WTC11 (cell line): ENCODE data around the gene FMNL2. TPM values are rescaled to one million over a fixed set of nuclear protein-coding genes. Genes with fewer than 3 reads are reported as not detected.

Experiments
- ATAC-seq: fragments of 200-7000 bp; cut with Tn5 transposase; 2 replicates; pipeline ENCODE4 v1.10.0; 2021; ENCODE audit warnings: mild to moderate bottlenecking, moderate library complexity
- CTCF ChIA-PET: fragments of 300-600 bp; sonication (Branson Sonifier 250); formaldehyde crosslinking; loops from one replicate; lab custom pipeline; 2021; ENCODE audit warnings: antibody characterized with exemption; lab: Charles Lee
- POLR2A ChIA-PET: fragments of 350-600 bp; sonication (Branson Sonifier 250); formaldehyde crosslinking; loops from one replicate; lab custom pipeline; 2021; ENCODE audit warnings: antibody characterized with exemption; lab: Charles Lee
- DNase-seq: peaks from one replicate; pipeline ENCODE4 v3.0.0; 2021; ENCODE audit warnings: low spot score
- H3K27ac Mint-ChIP-seq: 2 replicates; pipeline ENCODE4 v1.8.0; 2021; ENCODE audit warnings: mixed read lengths
- H3K27me3 Mint-ChIP-seq: 2 replicates; pipeline ENCODE4 v1.8.0; 2021; ENCODE audit warnings: low read depth, mild to moderate bottlenecking, moderate library complexity, mixed read lengths
- H3K36me3 Mint-ChIP-seq: 2 replicates; pipeline ENCODE4 v1.8.0; 2021; ENCODE audit warnings: mixed read lengths
- H3K4me1 Mint-ChIP-seq: 2 replicates; pipeline ENCODE4 v1.8.0; 2022; ENCODE audit warnings: mixed read lengths
- H3K4me3 Mint-ChIP-seq: 2 replicates; pipeline ENCODE4 v1.8.0; 2021; ENCODE audit warnings: mild to moderate bottlenecking, moderate library complexity, mixed read lengths
- H3K9me3 Mint-ChIP-seq: 2 replicates; pipeline ENCODE4 v1.8.0; 2021; ENCODE audit warnings: mixed read lengths
- CBFB ChIP-seq: sonication (generic); formaldehyde crosslinking; IDR thresholded peaks from 2 replicates; pipeline ENCODE4 v1.8.1; 2022; ENCODE audit warnings: mild to moderate bottlenecking, low read depth, missing genetic modification reagents
- CREM ChIP-seq: sonication (generic); formaldehyde crosslinking; IDR thresholded peaks from 2 replicates; pipeline ENCODE4 v1.8.1; 2022; ENCODE audit warnings: mild to moderate bottlenecking, missing genetic modification reagents, moderate library complexity
- E2F4 ChIP-seq: sonication (generic); formaldehyde crosslinking; IDR thresholded peaks from 2 replicates; pipeline ENCODE4 v1.8.1; 2022; ENCODE audit warnings: low read depth, mild to moderate bottlenecking, moderate library complexity, missing genetic modification reagents, borderline replicate concordance
- GABPB1 ChIP-seq: sonication (generic); formaldehyde crosslinking; IDR thresholded peaks from 2 replicates; pipeline ENCODE4 v1.8.1; 2023; ENCODE audit warnings: mild to moderate bottlenecking, missing genetic modification reagents
- GRHL2 ChIP-seq: fragments of 250-450 bp; sonication (Bioruptor Pico); IDR thresholded peaks from 2 replicates; pipeline ENCODE4 v1.8.0; 2022; ENCODE audit warnings: mild to moderate bottlenecking, moderate library complexity; ENCODE audit not compliant: insufficient replicate concordance, severe bottlenecking
- GTF2I ChIP-seq: fragments of 250-450 bp; sonication (Bioruptor Pico); conservative IDR thresholded peaks from 2 replicates; pipeline ENCODE4 v1.4.0; 2021; ENCODE audit warnings: mild to moderate bottlenecking
- KAT7 ChIP-seq: sonication (generic); formaldehyde crosslinking; IDR thresholded peaks from 2 replicates; pipeline ENCODE4 v1.8.1; 2023; ENCODE audit warnings: missing genetic modification reagents, mild to moderate bottlenecking, borderline replicate concordance
- NFATC4 ChIP-seq: fragments of 250-450 bp; sonication (Bioruptor Pico); IDR thresholded peaks from 2 replicates; pipeline ENCODE4 v1.9.0; 2021; ENCODE audit warnings: mild to moderate bottlenecking
- NFYB ChIP-seq: sonication (generic); formaldehyde crosslinking; conservative IDR thresholded peaks from 2 replicates; pipeline ENCODE4 v1.8.0; 2022; ENCODE audit warnings: low read depth, missing genetic modification reagents
- NR2C2 ChIP-seq: sonication (generic); formaldehyde crosslinking; IDR thresholded peaks from 2 replicates; pipeline ENCODE4 v1.8.0; 2022; ENCODE audit warnings: mild to moderate bottlenecking, missing genetic modification reagents
- NR3C1 ChIP-seq: sonication (generic); formaldehyde crosslinking; conservative IDR thresholded peaks from 2 replicates; pipeline ENCODE4 v1.8.1; 2023; ENCODE audit warnings: low read depth, mild to moderate bottlenecking, missing genetic modification reagents
- OVOL2 ChIP-seq: fragments of 250-450 bp; sonication (Bioruptor Pico); IDR thresholded peaks from 2 replicates; pipeline ENCODE4 v1.9.0; 2021; ENCODE audit warnings: mild to moderate bottlenecking, borderline replicate concordance
- SMAD4 ChIP-seq: sonication (generic); formaldehyde crosslinking; IDR thresholded peaks from 2 replicates; pipeline ENCODE4 v1.8.0; 2022; ENCODE audit warnings: mild to moderate bottlenecking, missing genetic modification reagents
- SP1 ChIP-seq: sonication (generic); formaldehyde crosslinking; conservative IDR thresholded peaks from 2 replicates; pipeline ENCODE4 v1.8.1; 2022; ENCODE audit warnings: missing genetic modification reagents
- USF2 ChIP-seq: sonication (generic); formaldehyde crosslinking; IDR thresholded peaks from 2 replicates; pipeline ENCODE4 v1.8.1; 2023; ENCODE audit warnings: mild to moderate bottlenecking, missing genetic modification reagents, moderate library complexity
- ZMAT4 ChIP-seq: fragments of 250-450 bp; sonication (Bioruptor Pico); IDR thresholded peaks from 2 replicates; pipeline ENCODE4 v1.9.0; 2021; ENCODE audit warnings: mild to moderate bottlenecking
- ZNF281 ChIP-seq: sonication (generic); formaldehyde crosslinking; IDR thresholded peaks from 2 replicates; pipeline ENCODE4 v1.8.0; 2023; ENCODE audit warnings: mild to moderate bottlenecking, missing genetic modification reagents
- ZNF317 ChIP-seq: sonication (generic); formaldehyde crosslinking; IDR thresholded peaks from 2 replicates; pipeline ENCODE4 v1.8.1; 2023; ENCODE audit warnings: low read depth, mild to moderate bottlenecking, moderate library complexity, missing genetic modification reagents, borderline replicate concordance
- total RNA-seq: library from RNA; stranded (reverse); gene quantifications from 3 replicates; pipeline ENCODE4 v1.2.3, GENCODE V29; 2021
- TF ChIP-seq, protein P1 (sequence below): fragments of 200-600 bp; IDR thresholded peaks from 2 replicates; pipeline ENCODE4 v1.8.0; 2022; ENCODE audit warnings: antibody characterized with exemption
- TF ChIP-seq, protein P2 (sequence below): sonication (generic); formaldehyde crosslinking; conservative IDR thresholded peaks from 2 replicates; pipeline ENCODE4 v1.8.1; 2022; ENCODE audit warnings: mild to moderate bottlenecking, missing genetic modification reagents

Gene FMNL2
- total RNA-seq, 1 experiment from 2014 or later, result 43.0 TPM

DNA sequence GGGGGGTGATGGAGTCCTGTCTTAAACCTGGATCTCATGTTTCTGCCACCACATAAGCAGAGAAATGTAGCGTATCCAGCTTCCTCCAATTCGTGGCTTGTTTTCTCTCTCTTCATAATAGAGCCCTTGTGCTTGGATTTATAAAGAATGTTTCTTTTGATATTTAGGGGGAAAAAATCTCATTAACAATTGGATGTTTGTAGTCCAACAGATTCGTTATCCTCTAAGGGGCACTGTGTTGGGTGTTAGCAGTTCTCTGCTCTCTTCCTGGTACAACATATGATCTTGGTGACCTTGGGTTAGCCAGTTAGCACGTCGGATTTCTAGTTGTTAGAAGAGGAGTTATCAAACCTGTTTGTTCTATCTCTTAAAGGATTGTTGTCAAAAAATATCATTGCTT, 127.8 kb downstream of the FMNL2 start:
- ATAC-seq (no peak), DNase-seq (no peak)
- Mint-ChIP-seq H3K9me3 (no peaks in the 10 kb centered on the region), H3K4me1 (peaks cover 73% of the 10 kb centered on the region), H3K27ac (peak overlapping the region; percentile 28; the same call in 1 of the 2 replicates), H3K4me3 (no peak overlapping the region), H3K36me3 (no peaks in the 10 kb centered on the region), H3K27me3 (no peaks in the 10 kb centered on the region)
- TF ChIP-seq GRHL2 (no peak), OVOL2 (CRISPR knock-in tag) (no peak), GABPB1 (no peak), NR3C1 (no peak), SP1 (CRISPR knock-in tag) (no peak), NFYB (no peak), NFATC4 (CRISPR knock-in tag) (no peak), ZMAT4 (no peak)
- POLR2A ChIA-PET, result interaction anchor here (1.5 kb wide), 1 partner anchor 9 kb away, joined by 4 read pairs; no protein-coding TSS in a partner anchor
- CTCF ChIA-PET, result no interaction called here

DNA sequence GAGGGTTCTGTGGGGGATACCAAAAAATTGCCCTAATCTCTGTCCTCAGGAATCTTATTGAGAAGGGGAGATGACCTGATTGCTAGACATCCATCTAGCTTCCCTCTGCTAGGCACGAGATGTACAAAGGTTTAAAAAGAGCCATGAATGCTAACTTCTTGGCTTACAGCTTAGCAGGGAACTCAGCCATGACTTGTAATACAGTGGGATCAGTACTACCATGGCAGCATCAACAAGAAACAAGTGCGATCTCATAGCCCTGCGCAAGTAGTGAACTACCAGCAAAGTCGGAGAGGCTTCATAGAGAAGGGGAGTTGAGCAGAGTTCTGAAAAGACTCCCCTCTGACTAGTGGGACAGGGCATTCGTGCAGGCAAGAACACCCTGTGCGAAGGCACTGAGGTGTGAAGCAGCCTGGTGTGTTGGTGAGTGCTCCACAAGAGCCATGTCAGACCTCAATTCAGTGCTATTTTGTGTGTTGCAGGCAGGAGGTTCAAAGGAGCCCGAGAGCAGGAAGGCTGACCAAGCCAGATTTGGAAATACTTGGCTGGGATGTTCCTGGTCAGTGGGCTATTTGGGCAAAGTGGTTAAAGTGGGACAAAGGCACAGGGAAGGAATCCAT, 130.0 kb downstream of the FMNL2 start:
- ATAC-seq, result no peak
- CTCF ChIA-PET, result no interaction called here

More for the DNA sequence above, 130.0 kb downstream of the FMNL2 start:
- peaks cover 78% of the 10 kb centered on the region for H3K4me1 Mint-ChIP-seq
- H3K9me3 Mint-ChIP-seq, result no peaks in the 10 kb centered on the region
- no peak overlapping the region for H3K27ac Mint-ChIP-seq
- H3K36me3 Mint-ChIP-seq, result no peaks in the 10 kb centered on the region
- no peak for DNase-seq
- no peak for TF ChIP-seq CREM (CRISPR knock-in tag)
- TF ChIP-seq, protein P1, sequence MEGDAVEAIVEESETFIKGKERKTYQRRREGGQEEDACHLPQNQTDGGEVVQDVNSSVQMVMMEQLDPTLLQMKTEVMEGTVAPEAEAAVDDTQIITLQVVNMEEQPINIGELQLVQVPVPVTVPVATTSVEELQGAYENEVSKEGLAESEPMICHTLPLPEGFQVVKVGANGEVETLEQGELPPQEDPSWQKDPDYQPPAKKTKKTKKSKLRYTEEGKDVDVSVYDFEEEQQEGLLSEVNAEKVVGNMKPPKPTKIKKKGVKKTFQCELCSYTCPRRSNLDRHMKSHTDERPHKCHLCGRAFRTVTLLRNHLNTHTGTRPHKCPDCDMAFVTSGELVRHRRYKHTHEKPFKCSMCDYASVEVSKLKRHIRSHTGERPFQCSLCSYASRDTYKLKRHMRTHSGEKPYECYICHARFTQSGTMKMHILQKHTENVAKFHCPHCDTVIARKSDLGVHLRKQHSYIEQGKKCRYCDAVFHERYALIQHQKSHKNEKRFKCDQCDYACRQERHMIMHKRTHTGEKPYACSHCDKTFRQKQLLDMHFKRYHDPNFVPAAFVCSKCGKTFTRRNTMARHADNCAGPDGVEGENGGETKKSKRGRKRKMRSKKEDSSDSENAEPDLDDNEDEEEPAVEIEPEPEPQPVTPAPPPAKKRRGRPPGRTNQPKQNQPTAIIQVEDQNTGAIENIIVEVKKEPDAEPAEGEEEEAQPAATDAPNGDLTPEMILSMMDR, result no peak
- no peak for TF ChIP-seq USF2 (CRISPR knock-in tag)
- TF ChIP-seq ZNF281 (CRISPR knock-in tag), result no peak
- TF ChIP-seq SP1 (CRISPR knock-in tag), result no peak
- TF ChIP-seq KAT7 (CRISPR knock-in tag), result no peak
- no peak for TF ChIP-seq ZNF317 (CRISPR knock-in tag)
- no peak for TF ChIP-seq GTF2I (CRISPR knock-in tag)
- no peak for TF ChIP-seq NR2C2
- TF ChIP-seq, protein P2, sequence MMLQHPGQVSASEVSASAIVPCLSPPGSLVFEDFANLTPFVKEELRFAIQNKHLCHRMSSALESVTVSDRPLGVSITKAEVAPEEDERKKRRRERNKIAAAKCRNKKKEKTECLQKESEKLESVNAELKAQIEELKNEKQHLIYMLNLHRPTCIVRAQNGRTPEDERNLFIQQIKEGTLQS (CRISPR knock-in tag), result no peak
- TF ChIP-seq E2F4 (CRISPR knock-in tag), result no peak
- no peak for TF ChIP-seq CBFB (CRISPR knock-in tag)
- no peak for TF ChIP-seq SMAD4 (CRISPR knock-in tag)
- POLR2A ChIA-PET, result no interaction called here
- H3K4me3 Mint-ChIP-seq, result no peak overlapping the region
- H3K27me3 Mint-ChIP-seq, result no peaks in the 10 kb centered on the region
